Airway epithelial cell (primary cell): ENCODE data around the gene MAD2L1BP. TPM values are rescaled to one million over a fixed set of nuclear protein-coding genes. Genes with fewer than 3 reads are reported as not detected.

Experiments used
- total RNA-seq: library from RNA; depleted of rRNA; stranded (reverse); fragments of >200 nt; gene quantifications from 2 replicates; pipeline ENCODE4 v1.2.3, GENCODE V29; 2015

Gene MAD2L1BP, protein sequence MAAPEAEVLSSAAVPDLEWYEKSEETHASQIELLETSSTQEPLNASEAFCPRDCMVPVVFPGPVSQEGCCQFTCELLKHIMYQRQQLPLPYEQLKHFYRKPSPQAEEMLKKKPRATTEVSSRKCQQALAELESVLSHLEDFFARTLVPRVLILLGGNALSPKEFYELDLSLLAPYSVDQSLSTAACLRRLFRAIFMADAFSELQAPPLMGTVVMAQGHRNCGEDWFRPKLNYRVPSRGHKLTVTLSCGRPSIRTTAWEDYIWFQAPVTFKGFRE
- total RNA-seq = 16.3 and 31.5 TPM in 2 replicates

DNA sequence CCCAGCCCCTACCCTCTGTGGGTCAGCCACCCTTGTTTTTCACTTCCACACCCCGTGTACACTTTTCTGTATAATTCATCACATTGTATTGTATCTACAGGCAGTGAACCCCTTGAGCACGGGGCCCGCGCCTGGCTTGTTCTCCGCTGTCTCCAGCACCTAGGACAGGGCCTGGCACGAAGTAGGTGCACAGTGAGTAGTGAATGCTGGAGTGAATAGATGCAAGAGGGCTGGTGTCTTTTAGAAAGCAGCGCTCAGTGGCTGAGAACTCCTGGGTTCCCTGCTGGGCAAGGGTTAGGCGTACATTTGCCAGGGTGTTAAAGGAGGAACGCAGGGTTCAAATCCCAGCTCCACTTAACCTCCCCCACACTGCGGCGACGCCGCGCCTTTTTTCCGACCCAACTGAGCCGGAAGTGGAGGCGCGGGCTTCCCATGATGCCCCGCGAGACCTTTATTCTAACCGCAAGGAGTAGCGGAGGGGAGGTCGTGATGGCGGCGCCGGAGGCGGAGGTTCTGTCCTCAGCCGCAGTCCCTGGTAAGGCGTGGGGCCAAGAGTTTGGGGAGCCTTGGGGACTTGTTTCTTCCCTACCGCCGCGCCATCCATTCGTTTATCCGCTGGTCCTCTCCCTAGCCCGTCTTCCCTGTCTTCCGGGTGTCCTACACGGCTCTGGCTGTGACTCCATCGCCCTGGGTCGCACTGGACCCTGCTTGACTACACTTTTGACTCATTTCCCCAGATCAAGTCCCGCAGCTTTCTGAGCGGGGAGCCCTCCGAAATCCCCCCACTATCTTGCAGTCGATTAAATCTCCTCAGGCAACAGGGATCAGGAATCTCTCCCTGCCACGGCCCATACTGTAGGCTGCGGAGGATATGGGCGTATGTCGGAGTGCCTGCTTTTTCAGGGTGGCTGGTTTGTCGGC, at the start of gene MAD2L1BP:
TSS of gene MAD2L1BP (plus strand) at position 454 of the 921 bp plus-strand sequence. CDS start at position 490, 36 bp downstream.

DNA sequence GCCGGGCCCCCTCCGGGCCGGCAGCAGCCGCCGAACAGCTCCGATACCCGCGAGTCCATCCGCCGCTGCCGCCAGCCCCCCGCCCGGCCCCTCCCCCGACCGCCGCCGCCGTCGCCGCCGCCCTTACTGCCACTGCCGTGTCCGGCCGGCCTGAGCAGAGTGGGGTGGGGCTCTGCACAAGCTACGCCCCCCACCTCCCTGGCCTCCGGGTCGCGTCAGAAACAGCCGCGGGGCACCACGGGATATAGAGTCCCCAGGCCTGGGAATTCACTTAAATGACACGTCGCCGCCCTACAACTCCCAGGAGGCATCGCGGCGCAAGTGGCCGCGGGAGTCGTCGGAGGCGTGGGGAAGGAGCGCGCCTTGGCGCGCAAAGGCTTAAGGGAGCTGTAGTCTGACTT, 6.5 kb upstream of the MAD2L1BP start, which contains the start of gene GTPBP2:
TSS of gene GTPBP2 (minus strand) at position 161 of the 401 bp plus-strand sequence. CDS start at position 59, 102 bp downstream.

DNA sequence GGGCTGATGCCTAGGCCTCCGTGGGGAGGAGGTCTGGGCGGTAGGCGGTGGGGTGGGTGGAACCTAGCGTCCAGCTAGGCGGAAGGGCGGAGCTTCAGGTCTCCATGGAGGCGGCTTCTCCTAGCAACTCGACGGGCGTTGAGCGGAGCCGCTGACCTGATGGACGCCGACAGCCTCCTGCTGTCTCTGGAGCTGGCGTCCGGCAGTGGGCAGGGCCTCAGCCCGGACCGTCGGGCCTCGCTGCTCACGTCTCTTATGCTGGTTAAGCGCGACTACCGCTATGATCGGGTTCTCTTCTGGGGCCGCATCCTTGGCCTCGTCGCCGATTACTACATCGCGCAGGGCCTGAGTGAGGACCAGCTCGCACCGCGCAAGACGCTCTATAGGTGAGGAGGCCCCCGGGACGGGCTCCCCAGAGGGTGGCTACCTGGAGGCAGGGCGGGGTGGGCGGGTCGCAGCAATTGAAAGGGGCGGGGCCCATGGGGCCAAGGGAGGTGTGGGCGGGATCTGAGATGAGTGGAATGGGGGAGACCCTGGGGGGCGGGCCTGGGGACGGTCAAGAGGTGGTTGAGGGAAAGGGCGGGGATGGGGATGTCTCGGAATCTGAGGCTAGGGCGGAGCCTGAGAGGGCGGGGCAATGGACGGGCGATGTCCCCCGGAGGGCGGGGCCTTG, 9.4 kb downstream of the MAD2L1BP start, which contains the start of gene RSPH9:
TSS of gene RSPH9 (plus strand) at position 97 of the 673 bp plus-strand sequence. CDS start at position 160, 63 bp downstream.

DNA sequence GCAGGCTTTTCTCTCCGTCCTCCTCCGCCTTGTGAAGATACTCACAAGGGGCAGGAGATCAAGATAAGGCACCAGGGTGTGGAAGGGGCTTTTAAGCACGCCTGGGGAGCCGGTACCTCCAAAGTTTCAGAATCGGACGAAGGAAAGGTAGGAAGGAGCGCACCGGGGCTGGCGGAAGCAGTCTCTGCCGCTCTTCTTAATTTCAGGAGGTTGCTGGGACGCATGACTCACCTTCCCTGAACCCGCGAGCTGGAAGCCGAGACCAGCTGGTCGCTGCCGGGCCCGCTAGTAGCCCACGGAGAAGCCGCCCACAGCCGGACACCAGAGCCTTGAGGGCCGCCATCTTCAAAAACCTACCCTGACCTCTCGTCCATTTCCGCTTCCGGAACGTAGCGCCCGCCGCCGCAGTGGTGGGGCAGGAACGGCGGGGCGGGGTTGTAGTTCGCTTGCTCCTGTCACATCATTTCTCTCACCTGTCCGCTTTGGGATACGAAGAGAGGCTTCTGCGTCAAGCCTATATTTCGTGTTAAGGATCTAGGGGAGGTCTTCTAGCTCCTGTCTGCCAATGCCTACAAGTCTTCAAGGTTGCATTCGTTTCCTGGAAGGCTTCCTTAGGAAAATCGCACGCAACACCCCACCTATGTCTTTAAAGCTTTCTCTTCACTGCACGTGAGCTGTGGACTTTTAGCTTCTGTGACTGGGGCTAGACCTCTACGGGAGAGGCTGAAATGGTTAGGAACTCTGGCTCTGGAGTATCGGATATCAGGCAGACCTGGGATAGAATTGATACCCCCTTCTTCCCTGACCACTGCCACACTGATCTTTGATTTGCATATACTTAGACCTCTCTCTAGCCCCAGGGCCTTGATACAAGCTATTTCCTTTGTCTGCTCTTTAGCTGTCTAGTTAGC, 52.1 kb downstream of the MAD2L1BP start, which contains the start of gene MRPS18A:
TSS of gene MRPS18A (minus strand) at position 355 of the 911 bp plus-strand sequence. CDS start at position 343, 12 bp downstream.

Other genes with a start within 250 kb of the MAD2L1BP start
- gene ABCC10, start 208.3 kb upstream of the MAD2L1BP start, total RNA-seq = 17.0 and 17.3 TPM in 2 replicates
- 11.9 and 21.3 TPM in 2 replicates for gene DLK2, start 180.3 kb upstream of the MAD2L1BP start, total RNA-seq
- 13.2 and 15.1 TPM in 2 replicates for gene TJAP1, start 158.3 kb upstream of the MAD2L1BP start, total RNA-seq
- 0.05 and 0.21 TPM in 2 replicates for gene LRRC73, start 125.5 kb upstream of the MAD2L1BP start, total RNA-seq
- gene YIPF3, start 118.9 kb upstream of the MAD2L1BP start, total RNA-seq = 75.1 and 91.6 TPM in 2 replicates
- 34.1 and 38.8 TPM in 2 replicates for gene POLR1C, start 118.8 kb upstream of the MAD2L1BP start, total RNA-seq
- 24.2 and 28.2 TPM in 2 replicates for gene XPO5, start 59.8 kb upstream of the MAD2L1BP start, total RNA-seq
- gene POLH, start 59.7 kb upstream of the MAD2L1BP start, total RNA-seq = 14.4 and 22.1 TPM in 2 replicates
- 22.1 and 28.0 TPM in 2 replicates for gene GTPBP2, start 6.6 kb upstream of the MAD2L1BP start, total RNA-seq
- 0.14 and 0.23 TPM in 2 replicates for gene RSPH9, start 9.2 kb downstream of the MAD2L1BP start, total RNA-seq
- 68.5 and 69.6 TPM in 2 replicates for gene MRPS18A, start 52.0 kb downstream of the MAD2L1BP start, total RNA-seq
- 79.4 and 102 TPM in 2 replicates for gene VEGFA, start 134.4 kb downstream of the MAD2L1BP start, total RNA-seq